Liver (tissue), 9 donors: ENCODE measurements around the gene HEMGN. TPM values are rescaled to one million over a fixed set of nuclear protein-coding genes. Genes with fewer than 3 reads are reported as not detected.

Experiments
- DNase-seq: peaks from one replicate; pipeline ENCODE4 v3.0.0-alpha.2; 2017; ENCODE audit warnings: low spot score
- H3K27ac ChIP-seq, 2 donors: one replicate each; pipeline ENCODE4 v1.7.0; 2013; ENCODE audit warnings: inconsistent platforms in 2 of 2, low read length in 2 of 2, control low read depth in 1 of 2, low read depth in 1 of 2, mild to moderate bottlenecking in 1 of 2
- H3K27me3 ChIP-seq, 4 donors: one replicate each; pipeline versions ENCODE4 v1.6.1 to v1.7.0; 2013; ENCODE audit warnings: low read length in 3 of 4, inconsistent platforms in 1 of 4, mild to moderate bottlenecking in 1 of 4, moderate library complexity in 1 of 4; ENCODE audit not compliant: control insufficient read depth in 4 of 4, insufficient read depth in 4 of 4
- H3K36me3 ChIP-seq, 4 donors: one replicate each; pipeline versions ENCODE4 v1.6.1 to v1.7.0; 2013; ENCODE audit warnings: low read length in 3 of 4, mild to moderate bottlenecking in 3 of 4, low read depth in 1 of 4, moderate library complexity in 1 of 4; ENCODE audit not compliant: control insufficient read depth in 4 of 4, insufficient read depth in 3 of 4
- H3K4me1 ChIP-seq, 4 donors: one replicate each; pipeline versions ENCODE4 v1.6.1 to v1.7.0; 2013; ENCODE audit warnings: low read length in 3 of 4, mild to moderate bottlenecking in 3 of 4, moderate library complexity in 1 of 4; ENCODE audit not compliant: control insufficient read depth in 4 of 4, insufficient read depth in 4 of 4
- H3K4me3 ChIP-seq, 3 donors: one replicate each; pipeline versions ENCODE4 v1.6.1 to v1.7.0; 2013; ENCODE audit warnings: low read length in 3 of 3, control low read depth in 1 of 3, low read depth in 1 of 3, mild to moderate bottlenecking in 1 of 3
- H3K9ac ChIP-seq, 2 donors: one replicate each; pipeline ENCODE4 v1.7.0; 2013; ENCODE audit warnings: low read length in 2 of 2, mild to moderate bottlenecking in 2 of 2, moderate library complexity in 2 of 2, control low read depth in 1 of 2, low read depth in 1 of 2
- H3K9me3 ChIP-seq, 4 donors: one replicate each; pipeline versions ENCODE4 v1.6.1 to v1.7.0; 2013; ENCODE audit warnings: low read length in 3 of 4; ENCODE audit not compliant: control insufficient read depth in 4 of 4
- EGR1 ChIP-seq, 2 donors: IDR thresholded peaks; 2 replicates each; pipeline ENCODE4 v1.6.1; 2016 to 2018; ENCODE audit warnings: antibody characterized with exemption in 2 of 2, low read depth in 2 of 2
- FOXA1 ChIP-seq: IDR thresholded peaks from 2 replicates; pipeline ENCODE4 v1.6.1; 2016; ENCODE audit warnings: antibody characterized with exemption
- FOXA2 ChIP-seq: IDR thresholded peaks from 2 replicates; pipeline ENCODE4 v1.6.1; 2016; ENCODE audit warnings: antibody characterized with exemption
- HNF4A ChIP-seq, 2 donors: conservative IDR thresholded peaks; 2 replicates each; pipeline ENCODE4 v1.6.1; 2016; ENCODE audit warnings: antibody characterized with exemption in 2 of 2, mild to moderate bottlenecking in 2 of 2
- JUND ChIP-seq, 2 donors: IDR thresholded peaks; 2 replicates each; pipeline ENCODE4 v1.6.1; 2016; ENCODE audit warnings: antibody characterized with exemption in 2 of 2
- NR2F2 ChIP-seq: IDR thresholded peaks from 2 replicates; pipeline ENCODE4 v1.6.1; 2016; ENCODE audit warnings: antibody characterized with exemption
- RAD21 ChIP-seq, 2 donors: IDR thresholded peaks; 2 replicates each; pipeline ENCODE4 v1.6.1; 2016; ENCODE audit warnings: antibody characterized with exemption in 2 of 2, mild to moderate bottlenecking in 2 of 2
- TAF1 ChIP-seq: conservative IDR thresholded peaks from 2 replicates; pipeline ENCODE4 v1.6.1; 2016; ENCODE audit warnings: antibody characterized with exemption, mild to moderate bottlenecking
- WGBS: extraction: QIAGEN DNeasy Blood & Tissue Kit; methylation state at CpG from one replicate; pipeline ENCODE4 v1.1.7; 2013; 5-methylcytosine and 5-hydroxymethylcytosine counted together
- polyA plus RNA-seq, 2 donors: library from polyadenylated mRNA; stranded (reverse) in 1 of 2; unstranded in 1 of 2; fragments of 200-250 nt in 1 of 2; fragments of >200 nt in 1 of 2; fragmentation: Nextera tagmentation in 1 of 2; extraction: Ambion mirVana in 1 of 2; gene quantifications; one replicate each; pipeline versions ENCODE4 v1.2.1 to v1.2.3, GENCODE V29; 2013 to 2015
- total RNA-seq, 2 donors: library from RNA; depleted of rRNA; stranded (reverse); fragments of >200 nt; gene quantifications; one replicate each; pipeline ENCODE4 v1.2.3, GENCODE V29; 2014
- TF ChIP-seq, protein P1 (sequence below): IDR thresholded peaks from 2 replicates; pipeline ENCODE4 v1.6.1; 2016; ENCODE audit warnings: antibody characterized with exemption
- TF ChIP-seq, protein P2 (sequence below): IDR thresholded peaks from 2 replicates; pipeline ENCODE4 v1.6.1; 2016; ENCODE audit warnings: antibody characterized with exemption
- TF ChIP-seq, protein P3 (sequence below): IDR thresholded peaks from 2 replicates; pipeline ENCODE4 v1.6.1; 2016; ENCODE audit warnings: antibody characterized with exemption
- TF ChIP-seq, protein P4 (sequence below): IDR thresholded peaks from 2 replicates; pipeline ENCODE4 v1.6.1; 2016; ENCODE audit warnings: antibody characterized with exemption, mild to moderate bottlenecking
- donor health status: healthy.
- donor health status: healthy.
- donor health status: healthy.
- donor health status: healthy.
- donor health status: healthy.

The HEMGN gene
- total and polyA plus RNA-seq, 4 donors, result 0.06 to 218 (median 0.08) TPM; not detected in 1

DNA sequence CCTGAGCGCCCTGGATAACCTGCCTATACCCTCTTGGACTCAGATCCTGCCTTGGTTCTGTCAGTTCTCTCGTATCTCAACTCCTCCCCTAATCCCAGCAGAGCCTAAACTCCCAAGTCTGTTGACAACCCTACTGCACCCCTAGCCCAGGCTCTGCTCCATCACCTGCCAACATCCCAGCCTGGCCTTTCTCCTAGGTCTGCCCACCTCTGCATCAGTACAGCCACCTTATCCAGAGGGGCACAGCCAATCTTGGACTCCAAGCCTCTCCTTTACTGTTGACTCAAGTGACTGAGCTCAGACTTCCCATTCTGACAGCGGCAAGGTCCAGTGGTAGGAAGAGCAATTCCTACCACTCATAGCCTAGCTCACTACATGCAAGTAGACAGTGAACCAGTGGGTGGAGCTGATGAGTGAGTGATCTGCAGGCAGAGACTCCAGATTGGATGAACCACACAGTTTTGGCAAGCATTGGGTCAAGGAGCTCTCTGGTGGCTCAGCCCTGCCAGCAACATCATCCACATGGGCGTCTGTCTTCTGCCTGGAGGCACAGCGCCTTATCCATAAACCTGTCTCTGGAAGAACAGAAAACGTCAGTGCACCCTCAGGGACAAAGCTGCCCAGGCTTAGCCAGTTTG, 42.2 kb downstream of the HEMGN start:
- WGBS, result 92% methylated on average over 6 of the region's 6 CpGs
- no peak for TF ChIP-seq FOXA2
- TF ChIP-seq, protein P1, sequence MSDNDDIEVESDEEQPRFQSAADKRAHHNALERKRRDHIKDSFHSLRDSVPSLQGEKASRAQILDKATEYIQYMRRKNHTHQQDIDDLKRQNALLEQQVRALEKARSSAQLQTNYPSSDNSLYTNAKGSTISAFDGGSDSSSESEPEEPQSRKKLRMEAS, result no peak
- TF ChIP-seq, protein P2, sequence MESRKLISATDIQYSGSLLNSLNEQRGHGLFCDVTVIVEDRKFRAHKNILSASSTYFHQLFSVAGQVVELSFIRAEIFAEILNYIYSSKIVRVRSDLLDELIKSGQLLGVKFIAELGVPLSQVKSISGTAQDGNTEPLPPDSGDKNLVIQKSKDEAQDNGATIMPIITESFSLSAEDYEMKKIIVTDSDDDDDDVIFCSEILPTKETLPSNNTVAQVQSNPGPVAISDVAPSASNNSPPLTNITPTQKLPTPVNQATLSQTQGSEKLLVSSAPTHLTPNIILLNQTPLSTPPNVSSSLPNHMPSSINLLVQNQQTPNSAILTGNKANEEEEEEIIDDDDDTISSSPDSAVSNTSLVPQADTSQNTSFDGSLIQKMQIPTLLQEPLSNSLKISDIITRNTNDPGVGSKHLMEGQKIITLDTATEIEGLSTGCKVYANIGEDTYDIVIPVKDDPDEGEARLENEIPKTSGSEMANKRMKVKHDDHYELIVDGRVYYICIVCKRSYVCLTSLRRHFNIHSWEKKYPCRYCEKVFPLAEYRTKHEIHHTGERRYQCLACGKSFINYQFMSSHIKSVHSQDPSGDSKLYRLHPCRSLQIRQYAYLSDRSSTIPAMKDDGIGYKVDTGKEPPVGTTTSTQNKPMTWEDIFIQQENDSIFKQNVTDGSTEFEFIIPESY, result no peak
- no peak for TF ChIP-seq NR2F2
- no peak for TF ChIP-seq JUND (IDR thresholded peaks at IDR 0.05)

DNA sequence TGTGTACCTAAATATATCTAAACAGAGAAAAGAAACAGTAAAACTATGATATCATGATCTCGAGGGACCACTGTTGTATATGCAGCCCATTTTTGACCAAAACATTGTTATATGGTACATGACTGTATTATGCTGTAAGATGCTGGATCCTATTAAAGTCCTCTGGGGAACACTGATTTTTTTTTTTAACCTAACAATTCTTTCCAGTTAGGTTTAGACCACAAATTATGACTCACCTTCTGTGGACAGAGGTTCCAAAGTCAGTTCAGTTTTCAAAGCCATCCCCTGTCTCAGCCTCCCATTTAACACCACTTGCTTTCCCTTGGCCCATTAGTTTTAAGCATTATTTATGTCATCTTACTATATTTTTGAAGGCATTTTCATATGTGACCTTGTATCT, 42.8 kb downstream of the HEMGN start:
- Histone ChIP-seq H3K27me3 (no peaks in the 10 kb centered on the region), H3K4me1 (peaks cover 0 to 2% (median 0%) of the 10 kb centered on the region in 4 donors), H3K9ac (no peak overlapping the region), H3K27ac (no peak overlapping the region), H3K9me3 (no peaks in the 10 kb centered on the region), H3K4me3 (no peak overlapping the region), H3K36me3 (peaks cover 0 to 2% (median under 1%) of the 10 kb centered on the region in 4 donors)
- no peak for DNase-seq
- TF ChIP-seq FOXA2 (no peak), JUND (IDR thresholded peaks at IDR 0.05) (no peak), EGR1 (IDR thresholded peaks at IDR 0.05; ENCODE audit: low read depth in 2 of 2) (no peak), RAD21 (IDR thresholded peaks at IDR 0.05) (no peak), FOXA1 (no peak), TAF1 (no peak), HNF4A (conservative IDR thresholded peaks at IDR 0.05) (no peak)
- TF ChIP-seq, protein P3, sequence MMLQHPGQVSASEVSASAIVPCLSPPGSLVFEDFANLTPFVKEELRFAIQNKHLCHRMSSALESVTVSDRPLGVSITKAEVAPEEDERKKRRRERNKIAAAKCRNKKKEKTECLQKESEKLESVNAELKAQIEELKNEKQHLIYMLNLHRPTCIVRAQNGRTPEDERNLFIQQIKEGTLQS, result no peak
- TF ChIP-seq, protein P2, result no peak
- TF ChIP-seq, protein P4, sequence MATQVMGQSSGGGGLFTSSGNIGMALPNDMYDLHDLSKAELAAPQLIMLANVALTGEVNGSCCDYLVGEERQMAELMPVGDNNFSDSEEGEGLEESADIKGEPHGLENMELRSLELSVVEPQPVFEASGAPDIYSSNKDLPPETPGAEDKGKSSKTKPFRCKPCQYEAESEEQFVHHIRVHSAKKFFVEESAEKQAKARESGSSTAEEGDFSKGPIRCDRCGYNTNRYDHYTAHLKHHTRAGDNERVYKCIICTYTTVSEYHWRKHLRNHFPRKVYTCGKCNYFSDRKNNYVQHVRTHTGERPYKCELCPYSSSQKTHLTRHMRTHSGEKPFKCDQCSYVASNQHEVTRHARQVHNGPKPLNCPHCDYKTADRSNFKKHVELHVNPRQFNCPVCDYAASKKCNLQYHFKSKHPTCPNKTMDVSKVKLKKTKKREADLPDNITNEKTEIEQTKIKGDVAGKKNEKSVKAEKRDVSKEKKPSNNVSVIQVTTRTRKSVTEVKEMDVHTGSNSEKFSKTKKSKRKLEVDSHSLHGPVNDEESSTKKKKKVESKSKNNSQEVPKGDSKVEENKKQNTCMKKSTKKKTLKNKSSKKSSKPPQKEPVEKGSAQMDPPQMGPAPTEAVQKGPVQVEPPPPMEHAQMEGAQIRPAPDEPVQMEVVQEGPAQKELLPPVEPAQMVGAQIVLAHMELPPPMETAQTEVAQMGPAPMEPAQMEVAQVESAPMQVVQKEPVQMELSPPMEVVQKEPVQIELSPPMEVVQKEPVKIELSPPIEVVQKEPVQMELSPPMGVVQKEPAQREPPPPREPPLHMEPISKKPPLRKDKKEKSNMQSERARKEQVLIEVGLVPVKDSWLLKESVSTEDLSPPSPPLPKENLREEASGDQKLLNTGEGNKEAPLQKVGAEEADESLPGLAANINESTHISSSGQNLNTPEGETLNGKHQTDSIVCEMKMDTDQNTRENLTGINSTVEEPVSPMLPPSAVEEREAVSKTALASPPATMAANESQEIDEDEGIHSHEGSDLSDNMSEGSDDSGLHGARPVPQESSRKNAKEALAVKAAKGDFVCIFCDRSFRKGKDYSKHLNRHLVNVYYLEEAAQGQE, result no peak
- 94% methylated on average over 1 of the region's 1 CpG for WGBS

More for the DNA sequence above, 42.2 kb downstream of the HEMGN start:
- no peak overlapping the region for H3K9ac ChIP-seq
- peaks cover 0 to 2% (median under 1%) of the 10 kb centered on the region in 4 donors for H3K36me3 ChIP-seq
- no peak overlapping the region for H3K27ac ChIP-seq
- no peaks in the 10 kb centered on the region for H3K9me3 ChIP-seq
- DNase-seq, result no peak
- H3K4me1 ChIP-seq, result peaks cover 0 to 5% (median 0%) of the 10 kb centered on the region in 4 donors
- no peak overlapping the region for H3K4me3 ChIP-seq
- no peaks in the 10 kb centered on the region for H3K27me3 ChIP-seq
